Endothelial cell of umbilical vein (primary cell): Measurements from ENCODE around the gene HELZ2. TPM values are rescaled to one million over a fixed set of nuclear protein-coding genes. Genes with fewer than 3 reads are reported as not detected.

Experiments used
- BruUV-seq: library from RNA; stranded (reverse); fragments of 400-500 nt; replicated peaks from 2 replicates; lab custom pipeline; 2021; lab: Mats Ljungman, UMichigan
- CTCF ChIA-PET: fragments of 300-600, 350-600 bp; sonication (Branson Sonifier 250); formaldehyde crosslinking; loops from one replicate; lab custom pipeline; 2021; ENCODE audit warnings: antibody characterized with exemption, inconsistent platforms; lab: Charles Lee
- POLR2A ChIA-PET: fragments of 300-600, 350-600 bp; sonication (Branson Sonifier 250); formaldehyde crosslinking; loops from one replicate; lab custom pipeline; 2021; ENCODE audit warnings: antibody characterized with exemption, inconsistent platforms; lab: Charles Lee
- DNase-seq: peaks from one replicate; pipeline ENCODE4 v3.0.0-alpha.2; 2011; ENCODE audit warnings: low read depth, low spot score
- FAIRE-seq: peaks from 2 replicates; lab custom pipeline; 2011; peaks lifted over from hg19 to GRCh38; lab: Jason Lieb, UNC
- H2AFZ ChIP-seq: 2 replicates; pipeline ENCODE4 v1.6.0; 2012; ENCODE audit warnings: low read depth, low read length, control low read depth, inconsistent platforms
- H3K27ac ChIP-seq: 2 replicates; pipeline ENCODE4 v1.5.1; 2011; ENCODE audit warnings: low read depth, mild to moderate bottlenecking, control low read depth, low read length, moderate library complexity; ENCODE audit not compliant: insufficient read depth
- H3K27me3 ChIP-seq, 2 experiments: 2 replicates each; pipeline versions ENCODE4 v1.6.0 to v1.6.1; 2011; ENCODE audit warnings: low read length in 2 of 2, mixed read lengths in 1 of 2; ENCODE audit not compliant: control insufficient read depth in 2 of 2, insufficient read depth in 2 of 2
- H3K36me3 ChIP-seq, 2 experiments: 2 replicates in 1 of 2; 3 replicates in 1 of 2; pipeline ENCODE4 v1.5.1; 2011; ENCODE audit warnings: low read length in 2 of 2, mild to moderate bottlenecking in 1 of 2, moderate library complexity in 1 of 2; ENCODE audit not compliant: control insufficient read depth in 2 of 2, insufficient read depth in 2 of 2; ENCODE audit errors: extremely low read depth in 1 of 2
- H3K4me1 ChIP-seq: 3 replicates; pipeline ENCODE4 v1.5.1; 2011; ENCODE audit warnings: mild to moderate bottlenecking, low read length; ENCODE audit not compliant: control insufficient read depth, insufficient read depth; ENCODE audit errors: extremely low read depth
- H3K4me2 ChIP-seq: 2 replicates; pipeline ENCODE4 v1.6.1; 2011; ENCODE audit warnings: low read length, control low read depth, mixed read lengths; ENCODE audit not compliant: insufficient read depth
- H3K4me3 ChIP-seq, 3 experiments: fragments of 200-600 bp in 1 of 3; sonication (generic), shearing (Covaris generic) in 1 of 3; replicated peaks in 1 of 3; 2 replicates each; pipeline ENCODE4 v1.5.1; 2011 to 2016; ENCODE audit warnings: control low read depth in 3 of 3, low read length in 3 of 3, mild to moderate bottlenecking in 2 of 3, inconsistent platforms in 1 of 3, low read depth in 1 of 3, moderate library complexity in 1 of 3; ENCODE audit not compliant: insufficient read depth in 1 of 3
- H3K79me2 ChIP-seq: 2 replicates; pipeline ENCODE4 v1.6.0; 2012; ENCODE audit warnings: low read length, inconsistent platforms; ENCODE audit not compliant: control insufficient read depth, insufficient read depth
- H3K9ac ChIP-seq: replicated peaks from 2 replicates; pipeline ENCODE3; 2011; ENCODE audit warnings: low read length, control low read depth; ENCODE audit not compliant: insufficient read depth; ENCODE audit errors: extremely low read depth
- H3K9me1 ChIP-seq: replicated peaks from 3 replicates; pipeline ENCODE4 v1.6.0; 2011; ENCODE audit warnings: mild to moderate bottlenecking, low read length; ENCODE audit not compliant: control insufficient read depth, insufficient read depth; ENCODE audit errors: extremely low read depth
- H3K9me3 ChIP-seq: replicated peaks from 2 replicates; pipeline ENCODE4 v1.5.1; 2012; ENCODE audit warnings: low read length, inconsistent platforms; ENCODE audit not compliant: control insufficient read depth, insufficient read depth
- H4K20me1 ChIP-seq: replicated peaks from 2 replicates; pipeline ENCODE3; 2011; ENCODE audit warnings: mild to moderate bottlenecking, low read length; ENCODE audit not compliant: control insufficient read depth, insufficient read depth; ENCODE audit errors: extremely low read depth
- EZH2 ChIP-seq: IDR thresholded peaks from 2 replicates; pipeline ENCODE4 v1.6.1; 2012; ENCODE audit warnings: borderline replicate concordance, low read depth, mild to moderate bottlenecking, moderate library complexity, low read length, inconsistent platforms; ENCODE audit not compliant: severe bottlenecking
- FOS ChIP-seq: IDR thresholded peaks from 2 replicates; pipeline ENCODE4 v1.6.1; 2011; ENCODE audit warnings: mild to moderate bottlenecking, low read length, moderate library complexity, borderline replicate concordance; ENCODE audit not compliant: insufficient read depth
- GATA2 ChIP-seq: IDR thresholded peaks from 2 replicates; pipeline ENCODE4 v1.7.0; 2011; ENCODE audit warnings: low read depth, mild to moderate bottlenecking, moderate library complexity, mixed read lengths, low read length; ENCODE audit not compliant: insufficient read length, insufficient read depth
- JUN ChIP-seq: IDR thresholded peaks from 2 replicates; pipeline ENCODE4 v1.6.1; 2011; ENCODE audit warnings: borderline replicate concordance, low read depth; ENCODE audit not compliant: insufficient read length, insufficient read depth
- MYC ChIP-seq: IDR thresholded peaks from one replicate; pipeline ENCODE4 v1.6.1; 2011; ENCODE audit warnings: mild to moderate bottlenecking, low read depth, low read length
- POLR2A ChIP-seq: IDR thresholded peaks from 2 replicates; pipeline ENCODE4 v1.6.1; 2012; ENCODE audit warnings: low read depth, mild to moderate bottlenecking, control low read depth, low read length
- POLR2AphosphoS5 ChIP-seq: IDR thresholded peaks from 2 replicates; pipeline ENCODE4 v1.6.1; 2012; ENCODE audit warnings: low read depth, mild to moderate bottlenecking, control low read depth, low read length, moderate library complexity; ENCODE audit not compliant: insufficient read depth
- dilution Hi-C: fragments of 300-500 bp; cut with MboI; formaldehyde crosslinking; loops from one replicate; pipeline ENCODE4 v1.15.0; 2019; ENCODE audit warnings: low sequenced_read_pairs; ENCODE audit not compliant: extremely low pct_ligation_motif_present
- intact Hi-C: fragments of 100-400 bp; cut with micrococcal nuclease; formaldehyde crosslinking; loops from one replicate; pipeline ENCODE4 v1.10.0; 2022
- polyA plus RNA-seq, 4 experiments: library from polyadenylated mRNA; depleted of rRNA in 3 of 4; stranded (reverse) in 3 of 4; unstranded in 1 of 4; fragments of >200 nt; gene quantifications; 2 replicates each; pipeline versions ENCODE4 v1.2.1 to v1.2.3, GENCODE V29; 2011 to 2012; ENCODE audit warnings: missing spikeins in 1 of 4
- total RNA-seq: library from RNA; stranded (reverse); gene quantifications from 2 replicates; pipeline ENCODE4 v1.2.3, GENCODE V29; 2021
- TF ChIP-seq, protein P1 (sequence below): IDR thresholded peaks from 2 replicates; pipeline ENCODE4 v1.6.1; 2011; ENCODE audit not compliant: insufficient read depth, insufficient read length
- TF ChIP-seq, protein P2 (sequence below), 2 donors: IDR thresholded peaks; 1 replicate in 1 of 2; 2 replicates in 1 of 2; pipeline ENCODE4 v1.5.1; 2011; ENCODE audit warnings: low read length in 2 of 2, mild to moderate bottlenecking in 2 of 2, moderate library complexity in 2 of 2, control low read depth in 1 of 2, inconsistent platforms in 1 of 2, low read depth in 1 of 2; ENCODE audit not compliant: insufficient read depth in 1 of 2; ENCODE audit errors: extremely low read depth in 1 of 2

The HELZ2 gene
- total and polyA plus RNA-seq, 2 donors (not counting 3 experiments of a cell fraction or from before 2014, with no cell fraction given): 10.6 to 33.2 TPM

DNA sequence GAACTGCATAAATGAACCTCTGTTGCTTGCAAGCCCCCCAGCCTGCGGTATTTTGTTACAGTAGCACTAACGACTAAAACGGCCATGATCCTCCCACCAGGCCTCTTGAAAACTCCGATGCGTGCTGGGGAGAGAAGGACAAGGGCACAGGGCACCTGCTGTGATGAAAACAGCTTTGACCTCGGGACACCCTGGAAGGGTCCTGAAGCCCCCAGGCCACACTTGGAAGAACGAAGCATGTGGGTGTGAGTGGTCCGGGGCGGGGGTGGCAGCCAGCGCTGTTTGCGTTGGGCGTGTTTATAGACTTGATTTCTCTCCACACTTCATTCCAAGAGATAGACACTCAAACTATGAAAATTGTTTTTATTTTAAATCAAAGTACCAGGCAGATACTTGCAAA is 13.2 kb upstream of the HELZ2 start:
- H4K20me1 ChIP-seq: no peaks in the 10 kb centered on the region
- FAIRE-seq: no peak
- no peak overlapping the region for H3K4me3 ChIP-seq
- no peak overlapping the region for H3K4me2 ChIP-seq
- H3K9me1 ChIP-seq: no peaks in the 10 kb centered on the region
- H3K27ac ChIP-seq: no peak overlapping the region
- POLR2A ChIA-PET: no interaction called here
- H3K9ac ChIP-seq: no peak overlapping the region
- no peak overlapping the region for H2AFZ ChIP-seq
- H3K9me3 ChIP-seq: no peaks in the 10 kb centered on the region
- TF ChIP-seq EZH2 (no peak), JUN (no peak), POLR2AphosphoS5 (no peak), FOS (no peak), GATA2 (no peak), POLR2A (no peak), MYC (no peak)
- TF ChIP-seq, protein P1, sequence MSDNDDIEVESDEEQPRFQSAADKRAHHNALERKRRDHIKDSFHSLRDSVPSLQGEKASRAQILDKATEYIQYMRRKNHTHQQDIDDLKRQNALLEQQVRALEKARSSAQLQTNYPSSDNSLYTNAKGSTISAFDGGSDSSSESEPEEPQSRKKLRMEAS: no peak
- TF ChIP-seq, protein P2, sequence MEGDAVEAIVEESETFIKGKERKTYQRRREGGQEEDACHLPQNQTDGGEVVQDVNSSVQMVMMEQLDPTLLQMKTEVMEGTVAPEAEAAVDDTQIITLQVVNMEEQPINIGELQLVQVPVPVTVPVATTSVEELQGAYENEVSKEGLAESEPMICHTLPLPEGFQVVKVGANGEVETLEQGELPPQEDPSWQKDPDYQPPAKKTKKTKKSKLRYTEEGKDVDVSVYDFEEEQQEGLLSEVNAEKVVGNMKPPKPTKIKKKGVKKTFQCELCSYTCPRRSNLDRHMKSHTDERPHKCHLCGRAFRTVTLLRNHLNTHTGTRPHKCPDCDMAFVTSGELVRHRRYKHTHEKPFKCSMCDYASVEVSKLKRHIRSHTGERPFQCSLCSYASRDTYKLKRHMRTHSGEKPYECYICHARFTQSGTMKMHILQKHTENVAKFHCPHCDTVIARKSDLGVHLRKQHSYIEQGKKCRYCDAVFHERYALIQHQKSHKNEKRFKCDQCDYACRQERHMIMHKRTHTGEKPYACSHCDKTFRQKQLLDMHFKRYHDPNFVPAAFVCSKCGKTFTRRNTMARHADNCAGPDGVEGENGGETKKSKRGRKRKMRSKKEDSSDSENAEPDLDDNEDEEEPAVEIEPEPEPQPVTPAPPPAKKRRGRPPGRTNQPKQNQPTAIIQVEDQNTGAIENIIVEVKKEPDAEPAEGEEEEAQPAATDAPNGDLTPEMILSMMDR (IDR thresholded peaks at IDR 0.05; ENCODE audit: extremely low read depth in 1 of 2, insufficient read depth in 1 of 2, low read depth in 1 of 2, low read length in 2 of 2): no peak
- DNase-seq: no peak
- BruUV-seq: no TSS peak
- H3K79me2 ChIP-seq: no peaks in the 10 kb centered on the region
- intact Hi-C loops: no loop called here
- H3K4me1 ChIP-seq: no peaks in the 10 kb centered on the region
- CTCF ChIA-PET: no interaction called here
- peaks cover 0 to 30% of the 10 kb centered on the region in 2 experiments for H3K36me3 ChIP-seq
- H3K27me3 ChIP-seq: no peaks in the 10 kb centered on the region
- dilution Hi-C loops: no loop called here
